Measurements from ENCODE around the gene ANXA2R.

ANXA2R gene

GRCh38 chr5:42995360-42995751 lies 44.8 kb downstream of the ANXA2R start:
- no peak for DNase-seq

GRCh38 chr5:42994555-42995359 lies 45.4 kb downstream of the ANXA2R start:
- DNase-seq: peak; percentile 96 to 97

- peak in 1 of 2 donors; percentile 20 for DNase-seq
These were observed 45.9 kb downstream of the ANXA2R start for GRCh38 chr5:42994246-42994554.

GRCh38 chr5:42993516-42994245 lies 46.4 kb downstream of the ANXA2R start:
- peak; percentile 78 to 82 for DNase-seq

GRCh38 chr5:42992088-42992879 lies 47.8 kb downstream of the ANXA2R start:
- peak; percentile 94 to 96 for DNase-seq

- DNase-seq: peak; percentile 9 to 22
These were observed 48.6 kb downstream of the ANXA2R start for GRCh38 chr5:42991404-42992087.

GRCh38 chr5:42990892-42991291 lies 49.2 kb downstream of the ANXA2R start:
- no peak for DNase-seq
